Measurements from ENCODE around the gene KIAA2012.

Gene KIAA2012

DNA sequence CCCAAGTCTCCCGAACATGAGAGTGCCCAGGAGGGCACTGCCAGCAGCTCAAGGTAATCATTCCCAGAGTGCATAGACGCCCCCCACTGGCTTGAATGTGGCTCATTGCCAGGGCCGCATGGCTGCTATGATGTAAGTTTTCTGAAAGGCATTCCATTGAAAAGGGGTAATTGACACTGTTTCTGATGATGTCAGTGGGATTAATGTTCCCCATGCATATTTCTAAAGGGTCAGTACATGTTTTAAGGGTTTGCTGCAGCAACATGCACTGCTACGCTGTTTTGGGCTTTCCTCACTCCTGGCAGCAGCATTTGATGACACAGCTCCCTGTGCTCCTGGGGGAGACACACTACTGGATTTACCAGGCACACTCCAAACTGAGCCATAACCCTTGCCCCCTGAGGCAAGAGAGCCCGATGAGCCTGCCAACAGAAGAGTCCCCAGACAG lies 36.7 kb downstream of the KIAA2012 start:
- TF ChIP-seq, protein P1, sequence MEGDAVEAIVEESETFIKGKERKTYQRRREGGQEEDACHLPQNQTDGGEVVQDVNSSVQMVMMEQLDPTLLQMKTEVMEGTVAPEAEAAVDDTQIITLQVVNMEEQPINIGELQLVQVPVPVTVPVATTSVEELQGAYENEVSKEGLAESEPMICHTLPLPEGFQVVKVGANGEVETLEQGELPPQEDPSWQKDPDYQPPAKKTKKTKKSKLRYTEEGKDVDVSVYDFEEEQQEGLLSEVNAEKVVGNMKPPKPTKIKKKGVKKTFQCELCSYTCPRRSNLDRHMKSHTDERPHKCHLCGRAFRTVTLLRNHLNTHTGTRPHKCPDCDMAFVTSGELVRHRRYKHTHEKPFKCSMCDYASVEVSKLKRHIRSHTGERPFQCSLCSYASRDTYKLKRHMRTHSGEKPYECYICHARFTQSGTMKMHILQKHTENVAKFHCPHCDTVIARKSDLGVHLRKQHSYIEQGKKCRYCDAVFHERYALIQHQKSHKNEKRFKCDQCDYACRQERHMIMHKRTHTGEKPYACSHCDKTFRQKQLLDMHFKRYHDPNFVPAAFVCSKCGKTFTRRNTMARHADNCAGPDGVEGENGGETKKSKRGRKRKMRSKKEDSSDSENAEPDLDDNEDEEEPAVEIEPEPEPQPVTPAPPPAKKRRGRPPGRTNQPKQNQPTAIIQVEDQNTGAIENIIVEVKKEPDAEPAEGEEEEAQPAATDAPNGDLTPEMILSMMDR (IDR thresholded peaks at IDR 0.05; ENCODE audit: low read depth, low read length): no peak
- peak; percentile 42 to 69 for DNase-seq (ENCODE audit: low read depth in 2 of 2)
- no peak overlapping the region for H3K4me3 ChIP-seq (replicated peaks in 1 of 2; ENCODE audit: low read depth in 2 of 2, low read length in 2 of 2)

DNA sequence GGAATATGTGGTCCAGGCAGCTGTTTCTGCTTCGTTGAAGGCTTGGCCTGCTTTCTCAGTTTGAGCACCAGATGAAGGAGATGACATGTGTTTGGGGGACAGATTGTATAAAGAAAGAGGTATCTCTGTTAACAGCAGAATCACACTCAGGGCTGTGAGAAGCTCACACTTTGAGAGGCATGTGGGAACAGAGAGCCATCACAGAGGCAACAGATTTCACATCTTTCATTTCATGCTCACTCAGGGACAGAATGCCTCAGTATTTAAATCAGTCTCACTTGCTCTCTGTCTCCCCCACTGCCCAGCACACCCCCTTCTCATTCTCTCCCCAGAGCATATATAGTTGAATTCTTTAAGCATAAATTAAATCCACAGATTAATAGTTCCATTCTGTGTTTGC lies 37.4 kb downstream of the KIAA2012 start:
- TF ChIP-seq, protein P1 (IDR thresholded peaks at IDR 0.05; ENCODE audit: low read depth, low read length): no peak
- H3K4me3 ChIP-seq (replicated peaks in 1 of 2; ENCODE audit: low read depth in 2 of 2, low read length in 2 of 2): no peak overlapping the region
- DNase-seq (ENCODE audit: low read depth in 2 of 2): no peak

DNA sequence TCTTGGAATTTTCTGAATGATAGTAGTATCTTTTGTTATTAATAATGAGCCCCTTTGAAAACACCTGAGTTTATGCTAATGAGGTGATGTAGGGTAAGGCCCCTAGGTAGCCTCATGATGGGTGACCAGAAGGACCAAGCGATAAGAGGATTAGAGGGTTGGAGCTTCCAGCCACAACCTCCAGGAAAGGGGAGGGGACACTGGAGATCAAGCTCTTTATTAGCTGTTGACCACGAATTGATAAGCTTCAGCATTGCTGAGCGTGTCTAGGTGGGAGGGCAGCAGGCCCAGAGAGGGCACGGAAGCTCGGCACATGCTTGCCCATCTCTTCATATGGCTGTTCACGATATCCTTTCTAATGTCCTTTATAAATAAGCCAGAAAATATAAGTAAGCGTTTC lies 39.0 kb downstream of the KIAA2012 start:
- TF ChIP-seq, protein P1 (IDR thresholded peaks at IDR 0.05; ENCODE audit: low read depth, low read length): no peak
- DNase-seq (ENCODE audit: low read depth in 2 of 2): no peak
- H3K4me3 ChIP-seq (replicated peaks in 1 of 2; ENCODE audit: low read depth in 2 of 2, low read length in 2 of 2): no peak overlapping the region

DNA sequence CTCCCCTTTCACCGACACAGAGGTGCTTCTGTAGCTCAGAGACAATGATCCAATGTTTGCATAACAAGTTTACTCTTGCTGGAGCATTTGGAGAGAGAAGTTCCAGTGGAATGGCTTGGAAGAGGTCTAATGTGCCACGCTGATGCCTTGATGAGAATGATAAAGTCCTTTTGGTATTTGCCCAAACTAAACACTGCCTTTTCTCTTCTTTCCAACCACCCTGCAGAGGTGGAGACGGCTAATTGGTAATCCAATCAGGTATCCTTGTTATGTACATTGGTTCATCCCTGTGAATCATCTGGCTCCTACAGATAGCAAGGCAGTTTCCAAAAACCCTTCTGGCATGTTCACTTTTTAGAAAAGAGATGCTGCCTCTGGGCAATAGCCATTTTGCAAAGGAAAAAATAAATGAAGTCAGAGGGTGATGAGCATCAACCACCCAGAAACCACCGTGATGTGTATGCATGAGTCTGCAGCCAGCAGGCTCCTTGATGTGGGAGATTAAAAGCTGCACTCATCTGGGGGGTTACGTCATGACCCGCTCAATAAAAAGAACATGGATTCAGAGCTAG lies 40.6 kb downstream of the KIAA2012 start:
- DNase-seq (ENCODE audit: low read depth in 2 of 2): no peak
- H3K4me3 ChIP-seq (replicated peaks in 1 of 2; ENCODE audit: low read depth in 2 of 2, low read length in 2 of 2): no peak overlapping the region
- TF ChIP-seq, protein P1 (IDR thresholded peaks at IDR 0.05; ENCODE audit: low read depth, low read length): no peak

DNA sequence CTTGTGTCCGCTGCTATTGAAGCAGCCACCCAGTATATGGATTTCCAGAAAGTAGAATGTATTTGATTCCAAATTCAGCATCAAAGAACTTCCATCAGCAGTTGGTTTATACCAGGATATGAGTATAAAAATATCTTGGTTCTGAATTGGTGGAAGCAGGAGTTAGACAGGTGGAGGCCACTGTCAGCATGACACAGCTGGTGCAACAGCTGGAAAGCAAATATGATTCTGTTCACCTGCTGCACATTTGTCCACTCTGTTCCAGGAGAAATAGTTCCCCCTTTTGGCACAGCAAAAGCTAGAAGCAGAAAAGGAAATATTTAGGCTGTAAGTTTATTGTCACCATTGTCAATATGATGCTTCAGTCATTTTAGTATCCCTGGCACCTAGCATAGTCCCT lies 41.2 kb downstream of the KIAA2012 start:
- TF ChIP-seq, protein P1 (IDR thresholded peaks at IDR 0.05; ENCODE audit: low read depth, low read length): no peak
- H3K4me3 ChIP-seq (replicated peaks in 1 of 2; ENCODE audit: low read depth in 2 of 2, low read length in 2 of 2): no peak overlapping the region
- DNase-seq (ENCODE audit: low read depth in 2 of 2): no peak

DNA sequence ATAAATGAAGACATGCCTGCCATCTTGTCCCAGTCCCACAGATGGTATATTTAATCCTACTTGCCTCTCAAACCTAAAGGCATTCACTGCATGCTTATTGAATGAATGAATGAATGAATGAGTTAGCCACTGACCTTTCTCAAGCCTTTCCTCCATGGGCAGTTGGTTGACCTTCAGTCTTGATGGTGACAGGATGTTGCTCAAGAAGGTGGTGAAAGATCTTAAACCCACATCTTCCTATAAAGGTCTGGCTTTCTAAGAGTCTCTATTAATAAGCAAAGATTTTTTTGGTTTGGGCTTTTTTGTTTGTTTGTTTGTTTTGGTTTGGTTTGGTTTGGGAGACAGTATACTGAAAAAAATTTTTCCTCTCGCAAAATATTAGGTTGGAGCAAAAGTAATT lies 41.7 kb downstream of the KIAA2012 start:
- TF ChIP-seq, protein P1 (IDR thresholded peaks at IDR 0.05; ENCODE audit: low read depth, low read length): no peak
- no peak overlapping the region for H3K4me3 ChIP-seq (replicated peaks in 1 of 2; ENCODE audit: low read depth in 2 of 2, low read length in 2 of 2)
- peak in 1 of 2 donors; percentile 25 for DNase-seq (ENCODE audit: low read depth in 2 of 2)

DNA sequence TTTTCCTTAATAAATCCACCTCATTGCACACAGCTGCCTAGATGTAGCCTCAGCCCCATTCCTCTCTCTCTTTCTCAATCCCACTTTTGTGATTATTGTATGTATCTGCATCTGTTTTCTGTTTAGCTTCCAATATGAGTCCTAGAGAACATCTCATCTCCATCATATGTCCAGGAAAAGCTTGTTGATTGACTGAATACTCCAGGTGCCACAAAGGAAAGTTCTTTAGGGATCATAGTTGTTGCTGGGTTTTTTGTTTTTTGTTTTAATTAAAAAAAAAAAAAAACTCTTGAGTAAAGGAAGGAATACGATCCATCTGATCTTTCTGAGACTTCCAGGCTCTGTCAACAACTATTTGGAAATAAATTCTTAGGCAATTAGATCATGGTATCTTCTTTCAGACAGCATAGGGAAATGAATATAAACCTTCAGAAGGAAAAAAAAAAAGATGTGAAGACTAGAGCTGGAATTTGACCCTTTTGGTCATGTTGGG lies 42.5 kb downstream of the KIAA2012 start:
- peak; percentile 49 to 62 for DNase-seq (ENCODE audit: low read depth in 2 of 2)
- TF ChIP-seq, protein P1 (IDR thresholded peaks at IDR 0.05; ENCODE audit: low read depth, low read length): no peak
- no peak overlapping the region for H3K4me3 ChIP-seq (replicated peaks in 1 of 2; ENCODE audit: low read depth in 2 of 2, low read length in 2 of 2)

Data from cardiac fibroblast (primary cell).